NCI-H146 treated with DMSO at 0.1 percent for 48 hours (cell line): ENCODE measurements around the gene ZNHIT1.

Experiments
- DNase-seq: peaks from one replicate; lab custom pipeline; 2025; ENCODE audit not compliant: unreplicated experiment; lab: John Stamatoyannopoulos, UW

Gene ZNHIT1

DNA sequence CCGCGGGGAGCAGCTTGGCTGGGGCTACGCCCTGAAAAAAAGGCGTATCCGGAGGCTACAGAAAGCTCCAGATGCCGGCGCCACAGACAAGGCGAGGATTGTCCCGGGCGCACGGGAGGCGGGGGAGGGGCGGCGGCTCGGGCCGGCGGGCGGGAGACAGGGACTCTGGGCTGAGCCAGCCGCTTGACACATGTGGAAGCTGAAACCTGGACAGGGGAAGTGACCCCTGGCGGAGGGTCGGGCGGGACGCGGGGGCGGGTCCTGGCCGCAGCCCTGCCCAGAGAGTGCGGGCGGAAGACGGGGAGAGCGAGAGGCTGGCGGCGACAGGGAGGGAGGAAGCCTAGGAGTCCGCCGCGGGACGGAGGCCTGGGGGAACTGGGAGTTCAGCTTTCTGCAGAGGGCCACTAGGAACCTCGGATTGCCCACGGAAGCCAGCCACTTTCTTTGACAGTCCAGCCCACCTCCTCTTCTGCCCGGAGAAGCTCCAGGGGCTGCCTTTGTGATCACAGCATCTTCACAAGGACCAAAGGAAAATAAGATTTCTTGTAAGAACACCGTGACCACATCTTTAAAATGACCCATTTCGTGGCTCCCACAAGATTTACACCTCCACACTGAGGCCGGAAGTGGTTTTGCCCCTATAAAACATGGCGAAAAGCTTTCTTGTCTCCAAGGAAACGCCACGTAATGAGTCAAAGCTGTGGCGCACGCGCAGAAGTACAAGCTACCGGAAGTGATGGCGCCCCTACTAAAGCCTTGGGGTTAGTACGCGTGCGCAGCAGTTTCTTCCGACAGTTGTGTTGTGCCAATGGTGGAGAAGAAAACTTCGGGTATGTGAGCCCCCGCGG lies at the start of gene ZNHIT1, which contains the start of gene PLOD3:
Gene ZNHIT1, plus strand, starts transcription at position 778 of the 848 bp plus-strand sequence. Its CDS starts 31 bp downstream, at position 809.
Gene PLOD3, minus strand, starts transcription at position 194 of the 848 bp plus-strand sequence. CDS start 307 bp downstream, outside the sequence.
- peak; percentile 93 for DNase-seq

DNA sequence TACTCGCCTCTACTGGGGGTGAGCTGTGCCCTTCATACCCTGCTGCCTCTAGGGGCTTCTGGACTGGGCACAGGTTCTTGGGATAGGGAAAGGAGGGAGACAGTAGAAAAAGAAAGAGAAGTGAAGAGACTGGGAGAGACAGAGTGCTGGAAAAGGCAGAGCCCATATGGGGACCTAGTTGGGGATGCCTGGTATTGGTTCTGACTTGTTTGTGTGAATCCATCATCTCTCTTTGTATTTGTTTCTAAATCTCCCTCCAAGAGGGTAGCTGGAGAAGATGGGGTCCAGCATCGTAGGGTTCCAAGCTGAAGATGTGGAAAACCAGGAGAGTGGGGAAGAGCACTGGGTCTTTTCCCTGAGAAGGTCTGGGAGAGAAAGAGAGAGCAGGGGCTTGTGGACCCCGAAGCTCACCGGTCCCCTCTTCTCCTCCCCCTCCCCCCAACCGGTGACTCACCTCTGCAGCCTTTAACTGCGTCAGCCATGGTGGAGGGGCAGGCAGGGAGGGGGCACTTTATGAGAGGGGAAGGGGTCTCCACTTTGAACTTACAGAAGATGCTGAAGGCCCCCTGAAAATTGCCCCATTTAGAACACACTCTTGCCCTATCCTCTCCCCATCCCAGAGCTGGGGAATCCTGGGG lies 49.4 kb upstream of the ZNHIT1 start:
- DNase-seq = no peak

DNA sequence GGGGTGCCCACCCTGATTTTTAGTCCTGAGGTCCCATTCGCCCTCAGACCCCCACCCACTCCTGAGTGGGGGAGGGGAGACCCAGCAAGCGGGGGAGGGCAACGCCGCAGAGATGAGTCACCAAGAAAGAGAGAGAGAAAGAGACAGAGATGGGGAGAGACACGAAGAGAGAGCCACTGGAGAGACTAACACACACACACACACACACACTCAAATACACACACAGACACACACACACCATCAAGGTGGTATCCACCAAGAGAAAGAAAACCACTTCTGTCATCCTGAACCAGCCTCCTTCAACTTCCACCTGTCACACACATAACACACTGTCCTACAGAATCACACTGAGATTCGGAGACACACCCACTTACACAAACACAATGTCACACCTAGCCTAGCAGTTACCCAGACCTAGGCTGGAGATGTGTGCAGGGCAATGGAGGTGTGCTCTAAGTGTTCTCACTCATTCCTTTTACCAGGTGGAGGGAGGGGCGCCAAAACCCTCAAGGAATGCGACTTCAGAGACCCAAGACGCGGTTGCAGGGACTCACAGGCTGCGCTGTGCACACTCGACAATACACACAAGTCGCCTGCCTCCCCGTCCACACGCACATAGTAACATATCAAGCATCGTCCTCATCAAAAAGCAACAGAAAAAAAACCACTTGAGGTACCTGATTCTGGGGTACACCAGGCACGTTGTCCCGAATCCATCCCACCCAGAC lies 48.7 kb upstream of the ZNHIT1 start:
- DNase-seq = no peak

DNA sequence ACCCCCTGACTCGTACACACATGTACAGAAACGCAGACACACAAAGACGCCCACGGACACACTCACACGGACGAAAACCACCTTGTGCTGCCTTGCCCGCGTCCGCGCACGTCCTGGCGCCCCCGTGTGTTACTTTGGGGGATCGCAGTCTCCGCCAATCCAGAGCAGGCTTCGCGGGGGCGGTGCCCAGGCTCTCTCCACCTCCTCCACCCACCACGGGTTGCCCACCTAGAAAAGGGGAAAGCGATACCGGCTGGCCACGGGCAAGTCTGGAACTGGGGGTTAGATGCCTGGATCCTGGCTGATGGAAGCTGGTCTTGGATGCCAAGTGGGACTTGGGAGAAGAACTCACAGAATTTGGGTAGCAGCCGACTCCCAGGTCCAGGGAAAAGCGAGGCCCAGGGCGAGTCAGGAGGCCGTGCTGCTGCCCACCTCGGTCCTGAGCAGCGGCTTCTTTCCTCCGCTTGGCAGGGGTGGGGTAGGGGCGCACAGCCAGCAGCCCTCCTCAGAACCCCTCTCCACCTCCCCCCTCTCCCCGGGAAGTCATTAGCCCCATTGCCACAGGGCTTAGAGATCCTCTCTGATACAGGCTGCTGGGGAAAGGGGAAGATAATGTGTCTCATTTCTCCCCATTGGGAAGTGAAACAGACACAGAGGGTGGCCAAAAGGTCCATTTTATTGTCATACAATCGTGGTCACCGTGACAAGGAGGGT lies 48.0 kb upstream of the ZNHIT1 start:
- DNase-seq = peak; percentile 20

DNA sequence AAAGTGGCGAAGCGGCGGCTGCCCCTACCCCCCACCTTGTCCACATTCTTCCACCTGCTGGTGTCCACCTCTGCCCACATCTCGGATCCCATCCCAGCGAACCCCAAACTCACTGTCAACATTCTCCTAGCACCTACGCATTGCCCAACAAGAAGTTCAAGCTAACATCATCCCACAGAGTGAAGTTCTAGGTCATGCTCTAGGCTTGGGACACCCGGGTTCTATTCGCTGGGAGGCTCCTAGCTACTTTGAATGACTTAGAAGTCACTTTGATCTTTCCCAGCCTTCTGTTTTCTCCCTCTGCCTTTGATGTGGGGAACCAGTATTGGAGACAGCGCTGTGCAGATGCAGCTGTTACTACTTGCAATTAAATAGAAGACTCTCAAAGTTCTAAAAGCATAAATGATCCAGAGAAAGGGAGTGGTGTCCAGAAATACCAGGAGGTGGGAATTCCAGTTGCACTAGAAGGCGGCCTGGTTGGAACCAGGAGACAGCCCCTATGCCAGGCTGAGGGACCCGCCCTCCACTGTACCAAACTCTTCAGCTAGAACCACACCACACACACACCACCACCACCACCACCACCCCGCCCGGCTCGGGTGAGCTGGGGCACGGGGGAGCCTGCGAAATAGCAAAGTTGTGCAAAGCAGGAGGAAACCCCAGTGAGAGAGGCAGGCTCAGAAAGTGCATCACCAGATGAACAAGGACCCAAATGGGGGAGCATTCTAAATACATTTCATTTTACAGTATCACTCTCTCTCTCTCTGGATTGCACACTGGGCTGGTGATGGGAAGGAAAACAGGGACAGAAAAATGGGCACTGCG lies 47.1 kb upstream of the ZNHIT1 start:
- DNase-seq = no peak

DNA sequence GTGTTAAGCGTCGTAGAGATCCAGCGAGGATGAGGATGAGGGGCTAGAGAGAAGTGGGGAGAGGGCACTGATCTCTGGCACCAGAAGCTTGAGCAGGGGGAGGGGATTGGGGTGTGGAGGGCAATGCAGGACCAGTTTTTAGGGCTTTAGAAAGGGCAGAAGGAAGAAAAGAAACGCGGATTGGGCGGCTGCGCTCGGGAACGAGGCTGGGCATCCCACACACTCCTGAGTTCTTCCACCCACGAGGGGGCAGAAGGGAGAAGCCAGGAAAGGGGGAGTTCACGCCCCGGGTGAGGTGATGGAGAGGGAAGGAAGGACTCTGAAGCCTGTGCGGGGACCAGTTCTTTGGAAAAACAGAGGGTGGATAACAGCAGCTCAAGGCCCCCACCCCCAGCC lies 46.5 kb upstream of the ZNHIT1 start:
- DNase-seq = no peak

DNA sequence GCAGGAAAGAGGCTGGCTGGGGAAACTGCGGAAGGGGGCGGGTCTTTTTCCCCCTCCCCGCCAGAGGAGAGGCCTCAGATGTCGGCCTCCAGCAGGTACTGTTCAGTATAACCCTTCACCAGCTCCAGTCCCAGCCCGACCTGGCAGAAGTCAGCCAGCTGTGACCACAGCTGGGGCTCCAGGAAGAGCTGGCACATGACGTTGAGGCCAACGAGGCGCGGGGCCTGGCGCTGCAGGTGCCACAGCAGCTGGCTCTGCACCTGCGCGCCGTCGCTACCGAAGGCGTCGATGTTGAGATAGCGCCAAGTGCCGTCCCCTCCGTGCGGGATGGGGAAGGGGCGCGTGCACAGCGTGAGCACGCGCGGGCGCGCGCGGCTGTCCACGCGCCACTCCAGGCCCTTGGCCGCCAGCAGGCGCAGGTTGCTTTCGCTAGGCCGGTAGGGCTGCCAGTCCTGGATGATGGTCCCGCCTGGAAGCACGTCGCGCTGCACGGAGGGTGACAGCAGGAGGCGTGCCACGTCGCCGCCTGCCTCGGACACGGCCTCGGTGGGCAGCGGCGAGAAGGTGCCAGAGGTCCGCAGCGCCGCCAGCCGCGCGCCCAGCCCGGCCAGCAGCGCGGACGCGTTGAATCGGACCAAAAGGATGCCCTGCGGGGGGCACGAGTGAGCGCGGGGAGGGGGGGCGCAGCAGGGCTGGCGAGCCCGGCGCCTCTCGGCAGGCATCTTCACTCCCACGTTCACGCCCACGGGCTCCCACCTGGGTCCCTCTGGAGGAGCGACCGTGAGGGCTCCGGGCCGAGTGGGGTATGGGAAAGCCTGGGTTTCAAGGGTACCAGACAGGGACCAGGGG lies 45.7 kb upstream of the ZNHIT1 start:
- peak; percentile 9 for DNase-seq

DNA sequence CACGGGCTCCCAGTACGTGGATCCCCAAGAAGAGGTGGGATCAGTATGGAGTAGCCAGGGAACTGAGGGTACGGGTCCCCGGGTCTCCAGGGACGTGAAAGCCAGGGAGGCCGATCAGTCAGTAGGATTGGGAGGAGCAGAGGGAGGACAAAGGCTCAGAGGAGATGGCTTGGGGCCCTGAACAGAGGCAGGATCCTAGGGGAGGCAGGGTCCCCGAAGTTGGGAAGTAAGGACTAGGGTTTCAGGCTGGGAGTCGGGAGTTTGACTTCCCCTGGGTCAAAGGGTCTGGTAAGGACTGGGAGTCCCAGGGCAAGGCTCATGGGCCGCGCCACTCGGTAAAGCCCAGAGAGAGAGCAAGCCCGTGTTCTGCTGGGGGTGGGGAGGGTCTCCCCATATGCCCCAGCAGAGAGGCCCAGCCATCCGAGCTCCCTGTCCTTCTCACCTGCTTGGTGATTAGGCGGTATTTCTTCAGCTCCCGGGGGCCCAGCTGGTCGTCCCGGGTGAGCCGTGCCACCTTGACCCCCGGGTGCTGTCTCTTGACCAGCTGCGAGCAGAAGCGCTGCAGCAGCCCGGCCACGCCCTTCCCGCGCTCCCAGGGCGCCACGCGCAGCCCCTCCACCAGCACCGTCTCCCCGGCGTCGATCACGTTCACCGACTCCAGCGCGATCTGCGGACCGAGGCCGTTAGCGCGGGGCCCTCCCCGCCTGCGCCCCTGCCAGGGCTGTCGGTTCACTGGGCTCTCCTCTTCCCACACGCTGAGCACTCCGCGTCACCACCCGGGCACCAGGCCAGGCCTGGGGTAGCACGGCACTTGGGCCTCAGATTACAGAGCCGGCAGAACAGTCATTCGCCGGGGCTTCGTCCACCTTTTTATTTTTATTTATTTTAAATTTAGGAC lies 44.9 kb upstream of the ZNHIT1 start:
- DNase-seq = no peak

DNA sequence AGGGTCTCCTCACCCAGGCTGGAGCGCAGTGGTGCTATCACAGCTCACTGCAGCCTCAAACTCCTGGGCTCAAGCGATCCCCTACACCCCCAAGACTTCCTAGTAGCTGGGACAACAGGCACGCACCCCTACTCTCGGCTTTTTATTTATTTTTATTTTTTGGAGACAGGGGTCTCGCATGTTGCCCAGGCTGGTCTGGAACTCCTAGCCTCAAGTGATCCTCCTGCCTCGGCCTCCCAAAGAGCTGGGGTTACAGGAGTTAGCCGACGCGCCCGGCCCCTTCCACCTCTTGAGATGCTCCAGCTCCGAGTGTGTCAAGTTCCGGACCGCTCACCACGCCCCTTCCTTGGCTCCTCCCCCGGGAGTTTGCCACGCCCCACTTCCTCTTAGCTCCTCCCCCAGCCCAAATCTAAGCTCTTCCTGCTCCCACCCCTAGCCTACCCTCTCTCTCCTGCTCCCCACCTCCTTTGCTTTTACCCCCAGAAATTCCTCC lies 44.2 kb upstream of the ZNHIT1 start:
- DNase-seq = no peak

DNA sequence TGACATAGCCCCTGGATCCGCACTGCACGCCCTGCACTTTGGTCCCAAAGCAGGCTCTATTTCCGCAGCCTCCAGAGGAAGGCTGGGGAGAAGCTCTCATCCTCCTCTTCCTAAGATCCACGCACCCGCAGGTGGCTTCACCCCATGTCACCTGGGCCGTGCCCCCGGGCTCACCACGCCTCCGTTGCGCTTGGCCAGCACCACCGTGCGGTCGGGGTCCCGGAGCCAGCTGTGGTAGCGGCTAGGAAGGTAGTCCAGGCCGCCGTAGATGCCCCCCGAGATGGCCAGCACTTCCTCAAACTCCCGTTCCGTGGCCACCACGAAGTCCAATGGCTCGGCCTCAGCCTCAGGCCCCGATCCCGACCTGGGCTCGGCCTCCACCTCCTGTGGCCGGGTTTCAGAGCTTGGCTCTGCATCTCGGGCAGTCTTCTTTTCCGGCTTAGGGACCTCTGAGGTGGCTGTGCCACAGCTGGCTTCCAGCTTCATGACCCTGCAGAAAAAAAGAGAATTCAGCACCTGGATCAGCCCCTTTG lies 43.6 kb upstream of the ZNHIT1 start:
- no peak for DNase-seq

DNA sequence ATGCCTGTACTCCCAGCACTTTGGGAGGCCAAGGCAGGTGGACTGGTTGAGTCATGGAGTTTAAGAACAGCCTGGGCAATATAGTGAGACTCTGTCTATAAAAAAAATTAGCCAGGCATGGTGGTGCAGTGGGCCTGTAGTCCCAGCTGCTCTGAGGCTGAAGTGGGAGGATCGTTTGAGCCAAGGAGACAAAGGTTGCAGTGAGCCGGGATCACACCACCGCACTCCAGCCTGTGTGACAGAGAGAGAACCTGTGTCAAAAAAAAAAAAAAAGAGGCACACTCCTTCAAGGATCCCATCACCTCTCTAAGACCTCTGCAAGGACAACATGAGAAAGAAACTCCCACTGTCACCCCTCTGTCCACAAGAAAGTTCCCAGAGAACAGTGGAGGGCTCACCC lies 42.3 kb upstream of the ZNHIT1 start:
- DNase-seq = no peak

DNA sequence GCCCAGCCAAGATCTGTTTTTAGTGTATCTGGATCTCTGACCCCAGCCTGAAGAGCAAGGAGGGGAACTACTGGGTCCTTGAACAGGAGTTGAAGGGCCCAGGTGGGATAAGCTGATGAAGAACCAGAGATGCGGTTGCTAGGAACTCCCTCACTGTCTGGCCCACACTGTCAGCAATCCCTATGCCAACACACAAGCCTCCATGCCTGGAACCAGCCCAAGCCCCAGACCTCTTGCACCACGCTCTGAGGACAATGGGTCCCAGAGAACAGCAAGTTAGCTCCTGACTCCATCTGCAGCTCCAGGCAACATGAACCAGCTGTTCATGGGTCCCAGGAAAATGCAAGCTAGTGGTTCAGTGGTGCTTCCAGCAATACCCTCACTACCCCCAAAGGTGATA lies 40.3 kb upstream of the ZNHIT1 start:
- DNase-seq = no peak

DNA sequence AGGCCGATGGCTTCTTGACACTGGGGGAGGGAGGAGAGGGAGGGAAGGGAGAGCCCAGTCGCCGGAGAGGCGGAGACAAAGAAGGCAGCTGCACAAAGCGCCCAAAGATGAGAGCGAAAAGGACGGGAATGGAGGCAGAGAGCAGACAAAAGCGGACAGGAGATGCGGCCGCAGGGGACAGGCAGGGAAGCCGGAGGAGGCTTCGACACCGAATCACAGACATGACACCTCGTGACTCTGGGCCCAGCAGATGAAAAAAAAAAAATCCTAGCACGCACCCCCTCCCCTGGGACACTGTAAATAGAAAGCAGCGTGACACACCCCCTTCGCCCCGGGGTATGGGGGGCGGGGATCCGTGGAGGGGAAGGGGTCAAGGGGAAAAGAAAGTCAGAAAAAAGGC lies 38.8 kb upstream of the ZNHIT1 start:
- peak; percentile 27 for DNase-seq

DNA sequence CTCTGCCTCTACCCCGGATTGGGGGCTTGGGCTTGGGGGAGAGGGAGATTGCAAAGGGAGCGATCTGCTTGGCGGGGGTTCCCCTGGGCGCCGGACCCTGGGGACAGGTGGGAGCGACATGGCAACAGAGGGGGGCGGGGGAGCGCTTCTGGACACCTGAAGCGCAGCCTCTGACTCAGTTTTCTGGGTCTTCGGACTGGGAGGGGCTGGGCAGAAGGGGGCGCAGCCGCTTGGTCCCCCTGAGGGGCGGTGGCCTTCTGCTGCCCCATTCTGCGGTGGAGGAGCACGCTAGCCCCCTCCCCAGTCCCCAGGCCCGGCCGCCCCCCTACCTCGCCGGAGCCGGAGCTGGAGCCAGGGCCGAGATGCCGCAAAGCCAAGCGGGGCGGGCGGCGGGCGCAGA lies 38.3 kb upstream of the ZNHIT1 start:
- no peak for DNase-seq

DNA sequence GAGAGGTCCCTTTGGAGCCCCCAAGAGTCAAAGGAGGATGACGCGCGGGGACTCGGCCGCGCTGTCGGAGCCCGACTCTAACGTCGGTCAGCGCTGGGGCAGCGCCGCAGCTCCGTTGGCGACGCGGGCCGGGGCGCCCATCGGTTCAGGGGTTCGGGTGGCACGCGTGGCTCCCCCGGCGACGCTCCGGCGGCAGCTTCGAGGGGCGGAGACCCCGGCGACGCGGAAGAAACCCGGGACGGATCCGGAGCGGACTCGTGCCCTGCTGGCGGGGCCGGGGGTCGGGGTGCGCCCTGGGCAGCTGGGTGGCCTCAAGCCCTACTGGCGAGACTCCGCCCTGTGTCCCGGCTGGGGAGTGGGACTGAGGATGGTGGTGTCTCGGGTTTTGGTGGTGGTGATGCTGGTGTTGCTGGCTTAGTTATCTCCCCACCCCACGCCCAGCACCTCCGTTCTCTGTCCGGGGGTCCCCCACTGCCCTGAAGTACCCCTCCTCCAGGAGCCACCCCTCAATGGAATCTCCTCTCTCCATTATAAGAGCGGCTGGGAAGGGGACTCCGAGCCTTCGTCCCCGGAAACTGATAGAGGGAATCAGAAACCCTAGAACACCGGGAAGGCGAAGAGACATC lies 37.7 kb upstream of the ZNHIT1 start, which contains the start of gene NAT16:
Gene NAT16, minus strand, starts transcription at position 164 of the 626 bp plus-strand sequence. CDS start 5,486 bp downstream, outside the sequence.
- no peak for DNase-seq

DNA sequence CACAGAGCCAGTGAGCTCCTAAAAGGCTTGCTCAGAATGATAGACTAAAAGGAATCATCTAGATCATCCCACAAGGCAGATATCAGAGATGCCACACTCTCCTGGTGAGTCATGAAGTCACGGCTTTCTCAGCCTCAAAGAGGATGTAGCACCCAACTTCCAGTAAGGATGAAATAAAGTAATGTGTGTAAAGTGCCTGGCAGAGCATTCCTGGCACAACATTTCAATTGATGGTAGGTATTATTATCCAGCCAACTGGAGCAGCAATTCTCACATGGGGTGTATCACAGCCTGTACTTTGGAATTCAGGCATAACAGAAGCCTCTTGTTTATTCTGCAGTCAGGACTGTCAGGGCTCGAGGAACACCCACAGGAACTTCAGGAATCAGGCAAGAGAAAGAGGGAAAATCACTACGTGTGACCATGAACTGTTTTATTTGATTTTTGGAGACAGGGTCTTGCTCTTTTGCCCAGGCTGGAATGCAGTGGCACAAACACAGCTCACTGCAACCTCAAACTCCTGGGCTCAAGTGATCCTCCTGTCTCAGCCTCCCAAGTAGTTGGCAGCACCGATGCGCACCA lies 32.6 kb upstream of the ZNHIT1 start:
- DNase-seq = no peak

DNA sequence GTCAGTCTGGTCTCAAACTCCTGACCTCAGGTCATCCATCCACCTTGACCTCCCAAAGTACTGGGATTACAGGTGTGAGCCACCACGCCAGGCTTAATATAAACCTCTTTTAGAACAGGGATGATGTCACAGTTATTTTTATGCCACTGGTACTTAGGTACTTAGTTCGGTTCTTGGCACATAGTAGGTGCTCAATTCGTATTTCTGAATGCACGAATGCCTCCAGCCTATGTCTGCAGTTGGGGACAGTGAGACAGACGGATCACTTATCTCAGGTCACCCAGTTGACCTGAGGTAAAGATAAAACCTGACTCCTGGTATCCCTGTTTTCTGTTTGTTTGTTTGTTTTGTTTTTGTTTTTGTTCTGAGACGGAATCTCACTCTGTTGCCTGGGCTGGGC lies 31.8 kb upstream of the ZNHIT1 start:
- DNase-seq = no peak
